ENCODE measurements around the gene GASK1B.

DNA sequence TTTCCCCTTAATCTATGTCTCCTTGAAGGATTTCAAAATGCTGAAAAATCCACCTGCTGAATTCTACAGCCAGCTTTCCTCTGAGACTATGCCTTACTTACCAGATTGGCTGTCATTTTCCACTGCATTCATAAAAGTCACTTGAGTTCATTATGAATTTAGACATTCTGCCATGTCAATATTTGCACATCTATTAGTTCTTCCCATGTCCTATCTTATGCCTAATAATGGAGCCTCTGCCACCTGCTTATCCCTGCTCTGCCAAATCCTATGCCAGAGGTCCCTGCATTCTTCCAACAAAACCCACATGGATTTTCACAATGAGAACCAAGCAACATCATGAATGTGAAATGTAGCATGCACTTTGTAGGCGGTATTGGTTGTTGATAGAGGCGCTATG is 42.6 kb downstream of the GASK1B start:
- TF ChIP-seq, protein P1, sequence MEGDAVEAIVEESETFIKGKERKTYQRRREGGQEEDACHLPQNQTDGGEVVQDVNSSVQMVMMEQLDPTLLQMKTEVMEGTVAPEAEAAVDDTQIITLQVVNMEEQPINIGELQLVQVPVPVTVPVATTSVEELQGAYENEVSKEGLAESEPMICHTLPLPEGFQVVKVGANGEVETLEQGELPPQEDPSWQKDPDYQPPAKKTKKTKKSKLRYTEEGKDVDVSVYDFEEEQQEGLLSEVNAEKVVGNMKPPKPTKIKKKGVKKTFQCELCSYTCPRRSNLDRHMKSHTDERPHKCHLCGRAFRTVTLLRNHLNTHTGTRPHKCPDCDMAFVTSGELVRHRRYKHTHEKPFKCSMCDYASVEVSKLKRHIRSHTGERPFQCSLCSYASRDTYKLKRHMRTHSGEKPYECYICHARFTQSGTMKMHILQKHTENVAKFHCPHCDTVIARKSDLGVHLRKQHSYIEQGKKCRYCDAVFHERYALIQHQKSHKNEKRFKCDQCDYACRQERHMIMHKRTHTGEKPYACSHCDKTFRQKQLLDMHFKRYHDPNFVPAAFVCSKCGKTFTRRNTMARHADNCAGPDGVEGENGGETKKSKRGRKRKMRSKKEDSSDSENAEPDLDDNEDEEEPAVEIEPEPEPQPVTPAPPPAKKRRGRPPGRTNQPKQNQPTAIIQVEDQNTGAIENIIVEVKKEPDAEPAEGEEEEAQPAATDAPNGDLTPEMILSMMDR (conservative IDR thresholded peaks at IDR 0.05 in 1 of 2, IDR thresholded peaks at IDR 0.05 in 1 of 2; ENCODE audit: low read depth in 1 of 2, low read length in 2 of 2): no peak
- TF ChIP-seq EZH2 (IDR thresholded peaks at IDR 0.05; ENCODE audit: low read length, missing control alignments): no peak
